C4-2B (cell line): ENCODE data around the gene HOPX.

ENCODE experiments used
- H3K27ac ChIP-seq: fragments of 450-650 bp; 2 replicates; pipeline ENCODE4 v1.5.1; 2017
- CTCF ChIP-seq: fragments of 450-650 bp; conservative IDR thresholded peaks from 2 replicates; pipeline ENCODE4 v1.5.1; 2017; ENCODE audit warnings: mild to moderate bottlenecking
- ZFX ChIP-seq: fragments of 450-650 bp; IDR thresholded peaks from 2 replicates; pipeline ENCODE4 v1.6.1; 2017

Gene HOPX

GRCh38 chr4:56655209-56655626 lies 25.9 kb downstream of the HOPX start:
- TF ChIP-seq CTCF (no peak), ZFX (no peak)

GRCh38 chr4:56654238-56654632 lies 26.9 kb downstream of the HOPX start:
- no peak for TF ChIP-seq CTCF
- TF ChIP-seq ZFX, result no peak
- H3K27ac ChIP-seq, result no peak overlapping the region; the same call in 1 of the 2 replicates

More at GRCh38 chr4:56655209-56655626, 25.9 kb downstream of the HOPX start:
- H3K27ac ChIP-seq, result no peak overlapping the region

- TF ChIP-seq ZFX (no peak), CTCF (no peak)
- H3K27ac ChIP-seq, result no peak overlapping the region; the same call in 1 of the 2 replicates
These were observed 27.4 kb downstream of the HOPX start for GRCh38 chr4:56653461-56654237.

- no peak overlapping the region for H3K27ac ChIP-seq
- TF ChIP-seq ZFX (no peak), CTCF (no peak)
These were observed 28.9 kb downstream of the HOPX start for GRCh38 chr4:56652196-56652595.

- H3K27ac ChIP-seq, result no peak overlapping the region
- TF ChIP-seq CTCF (no peak), ZFX (no peak)
These were observed 30.1 kb downstream of the HOPX start for GRCh38 chr4:56651056-56651350.

GRCh38 chr4:56650262-56651055 lies 30.6 kb downstream of the HOPX start:
- no peak overlapping the region for H3K27ac ChIP-seq
- TF ChIP-seq ZFX (no peak), CTCF (no peak; the same call in 1 of the 2 replicates)

- no peak overlapping the region for H3K27ac ChIP-seq
These were observed 31.4 kb downstream of the HOPX start for GRCh38 chr4:56649445-56650261.

More at GRCh38 chr4:56649445-56650261, 31.4 kb downstream of the HOPX start:
- TF ChIP-seq ZFX (no peak), CTCF (no peak)
